Measurements from ENCODE around the gene SLC6A1. TPM values are rescaled to one million over a fixed set of nuclear protein-coding genes. Genes with fewer than 3 reads are reported as not detected.

SLC6A1 gene
- total RNA-seq, 1 donor from 2014 or later, result not detected

GRCh38 chr3:11002371-11002807, 9.8 kb downstream of the SLC6A1 start:
- Mint-ChIP-seq H3K27ac (no peak overlapping the region), H3K9me3 (ENCODE audit: low read depth) (no peaks in the 10 kb centered on the region), H3K27me3 (peaks cover 49% of the 10 kb centered on the region), H3K4me3 (ENCODE audit: low read depth) (no peak overlapping the region), H3K4me1 (ENCODE audit: low read depth) (peaks cover 7% of the 10 kb centered on the region), H3K36me3 (ENCODE audit: insufficient read depth) (no peaks in the 10 kb centered on the region)
- no peak for TF ChIP-seq CTCF (IDR thresholded peaks at IDR 0.05; ENCODE audit: unreplicated experiment)
- DNase-seq (ENCODE audit: low spot score, unreplicated experiment), result no peak

DNA sequence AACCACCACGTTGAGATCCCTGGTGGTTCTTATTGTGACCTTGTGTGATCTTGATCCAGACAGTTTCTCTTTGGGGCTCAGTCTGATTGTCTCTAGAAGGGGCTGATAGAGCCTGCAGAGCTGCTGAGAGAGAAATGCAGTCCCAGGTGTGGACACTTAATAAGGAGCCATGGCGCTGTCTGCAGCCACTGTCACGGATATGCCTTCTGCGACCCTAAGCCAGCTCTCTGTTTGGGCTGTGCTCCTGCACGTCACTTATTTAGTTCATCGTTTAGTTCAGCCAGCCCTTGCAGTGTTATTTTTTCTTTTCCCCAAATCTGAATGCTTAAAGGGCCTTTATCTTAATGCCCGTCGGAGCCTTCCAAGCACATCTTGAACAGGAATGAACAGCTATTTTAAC, 12.0 kb downstream of the SLC6A1 start:
- Mint-ChIP-seq H3K4me3 (ENCODE audit: low read depth) (no peak overlapping the region), H3K27me3 (peaks cover 31% of the 10 kb centered on the region), H3K27ac (peak overlapping the region; percentile 16), H3K36me3 (ENCODE audit: insufficient read depth) (no peaks in the 10 kb centered on the region), H3K9me3 (ENCODE audit: low read depth) (no peaks in the 10 kb centered on the region), H3K4me1 (ENCODE audit: low read depth) (peaks cover 7% of the 10 kb centered on the region)
- TF ChIP-seq CTCF (IDR thresholded peaks at IDR 0.05; ENCODE audit: unreplicated experiment), result no peak
- DNase-seq (ENCODE audit: low spot score, unreplicated experiment), result no peak

DNA sequence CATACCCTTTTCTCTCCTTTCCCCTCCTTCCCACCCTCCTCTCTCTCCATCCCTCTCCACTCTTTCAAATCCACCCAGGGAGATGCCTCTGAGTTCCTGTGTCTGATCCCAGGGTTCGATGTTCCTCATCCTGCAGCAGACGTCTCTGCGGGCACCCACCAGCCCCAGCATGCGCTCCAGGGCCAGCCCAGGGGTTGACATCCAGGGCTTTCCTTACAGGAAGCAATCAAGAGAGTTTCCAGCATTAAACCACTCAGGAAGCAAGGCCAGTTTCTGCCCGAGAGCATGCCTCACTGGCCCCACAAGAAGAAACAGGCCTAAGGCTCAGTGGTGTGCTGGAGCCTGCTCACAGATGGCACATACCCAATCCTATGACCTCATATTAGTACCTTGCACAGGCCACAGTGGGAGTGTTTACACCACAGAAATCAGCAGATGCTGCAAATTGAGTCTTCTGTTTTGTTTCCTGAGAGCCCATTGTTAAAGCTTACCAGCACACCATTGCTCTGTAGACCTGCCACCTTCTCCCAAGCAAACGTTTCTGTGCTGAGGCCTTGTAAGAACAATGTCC, 13.2 kb downstream of the SLC6A1 start:
- H3K9me3 Mint-ChIP-seq (ENCODE audit: low read depth), result no peaks in the 10 kb centered on the region
- H3K27me3 Mint-ChIP-seq, result peaks cover 23% of the 10 kb centered on the region
- TF ChIP-seq CTCF (IDR thresholded peaks at IDR 0.05; ENCODE audit: unreplicated experiment), result no peak
- H3K36me3 Mint-ChIP-seq (ENCODE audit: insufficient read depth), result no peaks in the 10 kb centered on the region
- H3K27ac Mint-ChIP-seq, result no peak overlapping the region
- peaks cover 7% of the 10 kb centered on the region for H3K4me1 Mint-ChIP-seq (ENCODE audit: low read depth)
- DNase-seq (ENCODE audit: low spot score, unreplicated experiment), result no peak
- H3K4me3 Mint-ChIP-seq (ENCODE audit: low read depth), result no peak overlapping the region

- H3K4me3 Mint-ChIP-seq (ENCODE audit: low read depth), result no peak overlapping the region
- DNase-seq (ENCODE audit: low spot score, unreplicated experiment), result no peak
- no peaks in the 10 kb centered on the region for H3K9me3 Mint-ChIP-seq (ENCODE audit: low read depth)
- no peak overlapping the region for H3K27ac Mint-ChIP-seq
- H3K27me3 Mint-ChIP-seq, result peaks cover 17% of the 10 kb centered on the region
- peaks cover 3% of the 10 kb centered on the region for H3K4me1 Mint-ChIP-seq (ENCODE audit: low read depth)
- peak; percentile 34 for TF ChIP-seq CTCF (IDR thresholded peaks at IDR 0.05; ENCODE audit: unreplicated experiment)
- H3K36me3 Mint-ChIP-seq (ENCODE audit: insufficient read depth), result no peaks in the 10 kb centered on the region
Measured at GRCh38 chr3:11006986-11007933, 14.7 kb downstream of the SLC6A1 start.

DNA sequence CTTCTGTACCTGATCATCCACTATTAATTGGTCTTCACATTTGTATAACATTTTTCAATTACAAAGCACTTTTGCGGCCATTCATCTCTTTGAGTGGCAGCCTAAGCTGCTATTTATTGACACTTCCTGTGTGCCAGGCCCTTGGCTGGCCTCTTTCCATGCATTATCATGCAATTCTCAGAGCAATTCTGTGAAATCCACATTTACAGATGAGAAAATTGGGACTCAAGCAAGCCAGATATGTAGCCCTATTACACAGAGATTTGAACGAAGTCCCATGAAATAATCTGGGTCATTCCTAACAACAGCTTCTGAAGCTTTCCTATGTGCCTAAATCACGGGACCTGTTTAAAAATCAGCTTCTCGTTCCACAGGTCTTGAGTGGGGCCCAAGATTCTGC, 17.4 kb downstream of the SLC6A1 start:
- no peak overlapping the region for H3K27ac Mint-ChIP-seq
- H3K9me3 Mint-ChIP-seq (ENCODE audit: low read depth), result no peaks in the 10 kb centered on the region
- no peaks in the 10 kb centered on the region for H3K4me1 Mint-ChIP-seq (ENCODE audit: low read depth)
- TF ChIP-seq CTCF (IDR thresholded peaks at IDR 0.05; ENCODE audit: unreplicated experiment), result no peak
- peaks cover 18% of the 10 kb centered on the region for H3K27me3 Mint-ChIP-seq
- no peak overlapping the region for H3K4me3 Mint-ChIP-seq (ENCODE audit: low read depth)
- no peaks in the 10 kb centered on the region for H3K36me3 Mint-ChIP-seq (ENCODE audit: insufficient read depth)
- no peak for DNase-seq (ENCODE audit: low spot score, unreplicated experiment)

All from progenitor cell of endocrine pancreas (in vitro differentiated cells).